GM18861 (cell line): ENCODE results near the gene HRH3.

Source experiments
- ATAC-seq: cut with Tn5 transposase; IDR thresholded peaks from one replicate; pipeline ENCODE4 v1.9.1; 2021; ENCODE audit not compliant: unreplicated experiment

HRH3 gene

DNA sequence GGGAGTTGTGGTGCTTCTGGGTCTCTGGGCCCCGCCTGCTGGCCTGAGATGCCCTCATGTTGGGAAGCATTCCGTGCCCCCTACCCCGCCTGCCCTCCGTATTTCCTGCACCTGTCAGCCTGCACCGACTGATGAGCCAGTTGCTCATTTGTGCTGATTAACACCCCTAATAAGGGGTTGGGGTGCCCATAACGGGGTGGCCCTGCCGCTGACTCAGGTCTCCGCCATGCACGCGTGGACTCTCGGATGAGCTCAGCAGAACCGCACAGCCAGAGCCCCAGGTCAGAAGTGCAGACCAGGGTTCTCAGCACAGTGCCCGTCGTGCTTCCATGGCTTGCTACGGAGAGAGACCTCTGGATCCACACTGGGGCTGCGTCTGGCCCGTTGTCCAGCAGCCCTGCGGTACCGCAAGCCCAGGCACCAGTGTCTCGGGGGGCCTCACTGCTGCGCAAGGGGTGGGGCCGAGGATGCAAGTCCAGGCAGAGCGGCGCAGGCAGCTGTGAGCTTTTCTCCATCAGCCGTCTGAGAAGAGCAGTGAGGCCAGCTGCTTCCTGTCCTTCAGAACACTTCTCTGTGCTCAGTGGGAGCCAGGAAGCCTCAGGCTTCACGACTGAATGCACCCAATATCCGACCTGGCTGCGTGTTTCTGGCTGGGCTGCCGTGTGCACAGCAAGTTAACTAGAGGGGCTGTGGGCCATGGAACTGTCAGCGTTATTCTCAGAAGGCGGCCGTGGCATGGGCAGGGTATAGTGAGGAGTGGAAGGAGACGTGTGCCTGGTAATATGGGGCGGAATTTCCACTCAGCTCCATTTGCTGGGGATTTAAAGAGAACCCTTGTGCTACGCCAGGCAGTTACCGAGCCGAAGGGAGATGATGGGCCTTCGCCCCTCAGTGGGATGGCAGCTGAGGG is 18.6 kb downstream of the HRH3 start:
- ATAC-seq: peak; percentile 73

DNA sequence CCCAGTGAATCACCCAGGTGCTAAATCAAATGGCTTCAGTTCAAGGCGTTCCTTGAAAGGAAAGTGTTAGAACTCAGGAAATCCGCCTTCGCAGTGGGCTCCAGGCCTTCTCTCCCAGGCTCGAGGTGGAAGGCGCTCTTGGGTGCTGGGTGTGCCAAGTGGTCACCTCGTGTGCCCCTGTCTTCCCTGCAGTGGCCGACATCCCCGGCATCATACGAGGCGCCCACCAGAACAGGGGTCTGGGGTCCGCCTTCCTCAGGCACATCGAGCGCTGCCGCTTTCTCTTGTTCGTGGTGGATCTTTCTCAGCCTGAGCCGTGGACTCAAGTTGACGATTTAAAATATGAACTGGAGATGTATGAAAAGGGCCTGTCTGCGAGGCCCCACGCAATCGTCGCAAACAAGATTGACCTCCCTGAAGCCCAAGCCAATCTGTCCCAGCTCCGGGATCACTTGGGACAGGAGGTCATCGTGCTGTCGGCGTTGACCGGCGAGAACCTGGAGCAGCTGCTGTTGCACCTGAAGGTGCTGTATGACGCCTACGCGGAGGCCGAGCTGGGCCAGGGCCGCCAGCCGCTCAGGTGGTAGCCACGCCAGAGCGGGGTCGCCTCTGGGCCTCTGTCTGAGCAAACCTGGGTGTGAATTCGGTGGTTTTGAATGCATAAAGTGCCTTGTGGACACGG is 19.4 kb downstream of the HRH3 start:
- ATAC-seq: no peak

DNA sequence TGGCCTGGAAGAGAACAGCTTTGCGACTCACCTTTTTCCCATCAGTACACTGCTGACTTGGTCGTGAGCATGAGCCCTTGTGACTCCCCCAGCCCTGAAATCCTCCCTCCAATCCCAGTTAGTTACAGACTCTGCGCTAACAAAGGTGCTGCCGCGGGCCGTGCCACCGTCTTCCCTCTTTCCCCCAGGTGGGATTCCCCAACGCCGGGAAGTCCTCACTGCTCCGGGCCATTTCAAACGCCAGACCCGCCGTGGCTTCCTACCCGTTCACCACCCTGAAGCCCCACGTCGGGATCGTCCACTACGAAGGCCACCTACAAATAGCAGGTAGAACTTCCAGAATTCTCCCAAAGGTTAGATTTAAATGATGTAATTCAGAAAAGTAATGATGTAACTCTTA is 21.1 kb downstream of the HRH3 start:
- no peak for ATAC-seq

DNA sequence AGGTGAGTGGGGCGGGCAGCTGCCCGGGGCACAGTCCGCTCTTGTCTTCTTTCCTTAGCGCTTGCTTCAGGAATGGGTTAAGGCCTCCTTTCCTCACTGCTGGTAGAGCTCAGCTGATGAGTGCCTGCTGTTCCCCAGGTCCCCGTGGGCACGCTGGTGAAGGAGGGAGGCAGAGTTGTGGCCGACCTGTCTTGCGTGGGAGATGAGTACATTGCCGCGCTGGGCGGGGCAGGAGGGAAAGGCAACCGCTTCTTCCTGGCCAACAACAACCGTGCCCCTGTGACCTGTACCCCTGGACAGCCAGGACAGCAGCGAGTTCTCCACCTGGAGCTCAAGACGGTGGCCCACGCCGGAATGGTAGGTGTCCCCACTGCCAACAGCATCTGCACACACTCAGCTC is 21.6 kb downstream of the HRH3 start:
- no peak for ATAC-seq

DNA sequence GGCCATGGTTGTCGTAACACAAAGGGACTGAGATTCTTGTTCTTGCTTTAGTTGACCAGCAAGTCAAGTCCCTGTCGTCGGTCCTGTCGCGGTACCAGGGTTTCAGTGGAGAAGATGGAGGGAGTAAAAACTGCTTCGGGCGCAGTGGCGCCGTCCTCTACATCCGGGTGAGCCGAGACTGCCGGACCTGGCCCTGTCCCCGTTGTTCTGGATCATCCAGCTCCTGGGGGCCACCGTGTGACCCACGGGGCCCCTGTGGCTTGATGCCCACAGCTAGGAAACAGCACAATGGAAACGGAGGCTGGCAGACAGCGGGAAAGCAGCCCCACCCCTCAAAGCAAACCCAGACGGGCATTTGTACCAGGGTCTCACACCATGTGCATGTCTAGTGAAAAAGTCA is 22.3 kb downstream of the HRH3 start:
- ATAC-seq: no peak

DNA sequence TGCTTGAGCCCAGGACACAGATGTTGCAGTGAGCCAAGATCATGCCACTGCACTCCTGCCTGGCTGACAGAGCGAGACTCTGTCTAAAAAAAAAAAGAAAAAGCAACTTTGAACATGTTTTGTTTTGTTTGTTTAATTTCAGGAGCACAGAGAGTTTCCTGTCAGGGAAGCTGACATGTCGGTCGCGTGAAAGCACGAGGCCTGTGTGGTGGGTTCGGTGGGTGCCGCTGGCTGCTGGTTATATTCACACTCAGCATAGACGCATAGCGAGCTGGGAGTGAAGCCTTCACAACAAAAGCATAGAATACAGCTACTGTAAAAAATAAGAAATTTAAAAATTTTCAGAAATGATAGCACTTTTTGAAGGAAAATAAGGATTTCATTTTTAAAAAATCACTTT is 22.8 kb downstream of the HRH3 start:
- ATAC-seq: no peak

DNA sequence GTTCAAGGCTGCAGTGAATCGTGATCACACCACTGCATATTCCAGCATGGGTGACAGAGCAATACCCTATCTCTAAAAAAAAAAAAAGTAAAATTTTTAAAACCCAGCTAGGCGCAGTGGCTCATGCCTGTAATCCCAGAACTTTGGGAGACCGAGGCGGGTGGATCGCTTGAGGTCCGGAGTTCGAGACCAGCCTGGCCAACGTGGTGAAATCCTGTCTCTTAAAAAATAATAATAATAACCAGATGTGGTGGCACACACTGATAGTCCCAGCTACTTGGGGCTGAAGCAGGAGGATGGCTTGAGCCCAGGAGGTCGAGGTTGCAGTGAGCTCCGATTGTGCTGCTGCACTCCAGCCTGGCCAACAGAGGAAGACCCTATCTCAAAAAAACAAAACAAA is 23.8 kb downstream of the HRH3 start:
- ATAC-seq: no peak

DNA sequence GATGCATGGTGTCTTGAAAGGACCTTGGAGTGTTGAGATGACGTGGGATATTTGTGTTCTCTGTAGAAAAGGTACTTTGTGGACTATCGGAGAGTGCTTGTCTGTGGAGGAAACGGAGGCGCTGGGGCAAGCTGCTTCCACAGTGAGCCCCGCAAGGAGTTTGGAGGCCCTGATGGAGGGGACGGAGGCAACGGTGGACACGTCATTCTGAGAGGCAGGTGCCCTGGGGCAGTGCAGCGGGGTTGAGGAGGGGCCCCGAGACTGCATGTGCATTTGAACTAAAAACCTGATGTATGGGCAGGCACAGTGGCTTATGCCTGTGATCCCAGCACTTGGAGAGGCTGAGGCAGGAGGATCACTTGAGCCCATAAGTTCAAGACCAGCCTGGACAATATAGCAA is 24.3 kb downstream of the HRH3 start:
- no peak for ATAC-seq

DNA sequence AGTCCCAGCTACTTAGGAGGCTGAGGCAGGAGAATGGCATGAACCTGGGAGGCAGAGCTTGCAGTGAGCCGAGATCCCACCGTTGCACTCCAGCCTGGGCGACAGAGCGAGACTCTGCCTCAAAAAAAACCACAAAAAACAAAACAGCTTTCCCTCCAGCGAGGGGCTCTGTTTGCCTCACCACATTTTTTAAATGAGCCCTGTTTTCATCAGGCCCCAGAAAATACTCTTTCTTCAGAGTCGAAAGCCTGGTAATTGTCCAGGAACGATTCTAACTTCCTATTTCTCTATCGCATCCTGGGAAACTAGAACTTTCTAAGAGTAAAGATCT is 25.0 kb downstream of the HRH3 start:
- ATAC-seq: no peak

DNA sequence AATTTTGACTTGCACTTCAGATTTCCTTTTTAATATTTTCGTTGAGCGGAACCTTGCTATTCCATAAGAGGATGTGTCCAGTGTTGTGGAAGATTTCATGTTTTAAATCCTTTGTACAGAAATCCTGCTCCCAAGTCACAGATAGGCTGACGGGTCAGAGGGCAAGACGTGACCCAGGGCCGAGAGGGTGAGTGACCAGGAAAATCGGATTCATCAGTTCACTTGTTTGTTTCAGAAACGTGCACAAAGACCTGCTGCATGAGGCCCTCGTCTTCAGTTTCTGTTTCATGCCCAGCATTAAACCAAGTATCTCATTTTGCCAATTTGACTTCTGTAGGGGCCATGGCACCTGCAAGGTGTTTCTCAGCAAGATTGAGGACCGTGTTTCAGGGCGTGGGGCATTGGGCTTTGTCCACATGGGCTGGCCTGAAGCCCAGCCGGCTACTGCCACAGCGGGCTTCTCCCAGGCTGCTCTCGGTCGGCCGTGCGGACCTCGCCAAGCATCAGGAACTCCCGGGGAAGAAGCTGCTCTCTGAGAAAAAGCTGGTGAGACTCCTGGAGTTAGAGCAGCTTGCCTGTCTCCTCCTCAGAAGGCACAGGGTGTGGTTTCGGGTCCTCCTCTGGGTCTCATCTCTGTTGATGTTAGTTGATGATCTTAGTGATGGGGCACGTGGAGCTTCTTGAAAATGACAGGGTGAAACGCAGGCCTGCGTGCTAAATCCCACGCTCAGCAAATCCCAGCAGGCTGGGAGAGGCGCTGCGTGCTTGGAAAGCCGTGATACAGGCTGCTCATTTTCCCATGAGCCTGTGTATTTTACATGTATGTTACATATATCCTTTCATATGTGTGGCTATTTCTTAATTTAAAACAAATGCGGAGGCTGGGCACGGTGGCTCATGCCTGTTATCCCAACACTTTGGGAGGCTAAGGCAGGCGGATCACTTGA is 26.7 kb downstream of the HRH3 start:
- no peak for ATAC-seq

DNA sequence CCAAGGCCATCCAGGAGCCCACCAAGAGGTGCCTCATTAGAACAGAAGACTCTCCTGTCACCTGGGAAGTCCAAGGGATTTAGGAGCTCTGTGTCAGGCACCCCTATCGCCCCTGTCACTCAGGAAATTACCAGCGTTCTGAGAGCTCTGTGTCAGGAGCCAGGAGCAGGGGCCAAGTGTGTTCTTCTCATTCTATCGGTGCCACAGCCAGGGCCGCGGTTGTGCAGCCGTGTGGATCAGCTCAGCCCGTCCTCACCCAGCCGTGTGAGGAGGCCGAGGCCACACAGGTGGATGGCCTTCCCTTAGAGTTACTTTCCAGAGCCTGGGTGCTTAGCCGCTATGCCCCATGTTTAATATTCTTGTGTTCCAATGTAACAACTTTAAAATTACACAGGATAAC is 27.4 kb downstream of the HRH3 start:
- no peak for ATAC-seq

DNA sequence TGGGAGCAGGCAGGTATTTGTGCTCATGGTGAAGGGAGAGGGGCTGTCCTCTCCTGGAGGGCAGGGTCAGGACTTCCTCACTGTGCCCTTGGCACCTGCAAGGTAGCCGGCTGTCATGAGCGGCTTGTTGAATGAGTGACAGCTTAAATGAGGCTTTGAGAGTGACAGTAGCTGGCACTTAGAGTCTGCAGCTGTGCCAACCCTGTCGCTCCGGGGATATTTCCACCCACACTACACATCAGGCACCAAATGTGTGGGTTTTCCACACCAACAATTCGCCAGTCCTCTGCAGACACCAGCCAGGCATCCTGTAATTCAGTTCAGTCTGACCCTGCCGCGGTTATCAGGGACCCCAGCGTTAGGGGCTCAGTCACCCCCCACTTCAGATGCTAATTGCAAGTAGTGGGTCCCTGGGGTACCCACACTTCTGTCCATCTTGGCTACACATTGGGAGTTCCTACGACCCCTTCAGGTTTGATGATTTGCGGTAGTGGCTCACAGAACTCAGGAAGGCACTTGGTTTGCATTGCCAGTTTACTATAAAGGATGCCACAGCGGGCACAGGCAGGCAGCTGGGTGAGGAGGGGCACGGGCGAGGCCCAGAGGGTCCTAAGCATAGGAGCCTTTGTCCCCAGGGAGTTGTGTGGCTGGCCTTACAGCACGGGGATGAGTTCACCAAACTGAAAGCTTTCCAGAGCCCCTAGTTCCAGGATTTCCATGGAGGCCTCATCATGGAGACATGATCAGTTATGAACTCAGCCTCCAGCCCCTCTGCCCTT is 28.1 kb downstream of the HRH3 start:
- ATAC-seq: no peak

DNA sequence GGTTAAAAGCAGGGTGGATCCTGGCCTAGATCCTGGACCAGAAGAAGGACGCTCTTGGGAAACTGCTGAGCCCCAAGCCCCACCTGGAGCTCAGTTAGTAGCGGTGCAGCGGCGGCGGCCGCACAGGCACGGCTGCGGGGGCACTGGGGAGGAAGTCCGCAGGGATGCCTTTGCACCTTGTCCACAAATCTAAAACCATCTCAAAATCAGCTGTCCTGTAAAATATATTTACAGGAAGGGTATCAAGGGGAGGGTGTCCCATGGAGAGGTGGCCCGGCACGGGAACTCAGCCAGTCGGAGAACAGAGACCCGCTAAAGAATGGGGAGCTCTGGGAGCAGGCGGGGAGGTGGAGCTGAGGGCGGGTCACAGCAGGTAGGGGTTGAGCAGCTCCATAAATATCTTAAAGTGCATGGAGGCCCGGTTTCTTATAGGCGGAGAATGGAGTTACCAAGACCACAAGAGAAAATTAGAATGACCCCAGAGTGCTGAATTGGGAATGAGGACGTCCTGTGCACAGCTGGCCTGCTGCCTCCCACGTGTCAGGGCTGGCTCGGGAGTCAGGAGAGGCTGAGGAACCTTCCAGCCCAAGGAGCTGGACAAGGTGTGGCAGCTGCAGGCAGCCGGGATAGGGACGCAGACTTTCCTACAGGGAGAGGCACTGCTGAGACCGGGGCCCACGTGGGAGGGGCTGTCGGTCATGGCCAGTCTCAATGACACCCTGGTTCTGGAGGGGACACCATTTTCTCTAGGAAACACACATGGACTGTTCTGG is 29.3 kb downstream of the HRH3 start:
- ATAC-seq: no peak

DNA sequence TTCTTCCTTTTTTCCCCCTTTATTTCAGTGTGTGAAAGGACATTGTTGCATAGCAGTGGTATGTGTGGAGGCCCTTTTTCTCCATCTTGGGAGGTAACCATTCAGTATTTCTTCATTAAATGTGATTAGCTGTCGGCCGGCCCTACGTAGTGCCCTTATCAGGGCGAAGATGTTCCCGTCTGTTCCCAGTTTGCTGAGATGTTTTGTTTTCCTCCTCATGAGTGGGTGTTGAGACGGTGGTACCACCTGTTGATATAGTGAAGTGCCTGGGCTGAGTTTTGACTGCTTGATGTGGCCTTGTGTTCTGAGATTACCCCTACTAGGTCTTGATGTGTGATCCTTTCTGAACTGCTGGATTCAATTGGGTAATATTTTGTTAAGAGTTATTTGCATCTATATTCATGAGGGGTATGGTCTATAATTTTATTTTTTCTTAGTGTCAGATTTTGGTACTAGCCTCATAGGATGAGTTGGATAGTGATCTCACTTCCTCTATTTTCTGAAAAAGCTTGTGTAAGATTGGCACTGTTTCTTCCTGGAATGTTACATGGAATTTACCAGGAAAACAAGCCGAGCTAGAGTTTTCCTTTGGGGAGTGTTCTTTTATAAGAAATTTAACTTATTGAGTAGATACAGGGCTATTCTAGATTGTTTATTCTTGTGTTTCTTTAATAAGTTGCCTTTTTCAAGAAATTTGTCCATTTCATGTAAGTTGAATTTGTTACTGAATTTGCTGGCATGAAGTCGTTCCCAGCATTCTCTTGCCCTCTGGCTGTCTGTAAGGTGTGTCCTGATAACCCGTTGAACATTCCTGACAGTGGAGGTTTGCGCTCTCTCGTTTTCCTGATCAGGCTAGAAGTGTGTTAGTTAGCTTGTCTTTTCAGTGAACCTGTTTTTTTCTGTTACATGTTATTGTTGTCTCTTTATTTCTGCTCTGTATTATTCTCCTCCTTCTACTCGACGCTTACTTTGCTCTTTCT is 32.9 kb downstream of the HRH3 start:
- ATAC-seq: no peak

DNA sequence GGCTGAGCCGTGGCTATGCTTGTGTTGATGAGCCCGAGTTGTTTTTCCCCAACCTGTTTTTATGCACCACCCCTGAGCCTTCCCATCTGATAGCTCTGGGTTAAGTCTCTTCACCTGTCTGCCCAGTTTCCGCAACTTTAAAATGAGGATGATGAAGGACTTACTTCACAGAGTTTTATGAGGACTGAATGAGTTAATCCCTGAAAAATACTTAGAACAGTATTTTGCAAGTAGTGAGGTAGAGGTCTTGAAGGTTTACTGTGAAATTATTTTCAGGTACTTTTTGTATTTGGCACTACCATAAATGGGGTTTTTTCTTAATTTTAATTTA is 34.0 kb downstream of the HRH3 start:
- ATAC-seq: no peak

DNA sequence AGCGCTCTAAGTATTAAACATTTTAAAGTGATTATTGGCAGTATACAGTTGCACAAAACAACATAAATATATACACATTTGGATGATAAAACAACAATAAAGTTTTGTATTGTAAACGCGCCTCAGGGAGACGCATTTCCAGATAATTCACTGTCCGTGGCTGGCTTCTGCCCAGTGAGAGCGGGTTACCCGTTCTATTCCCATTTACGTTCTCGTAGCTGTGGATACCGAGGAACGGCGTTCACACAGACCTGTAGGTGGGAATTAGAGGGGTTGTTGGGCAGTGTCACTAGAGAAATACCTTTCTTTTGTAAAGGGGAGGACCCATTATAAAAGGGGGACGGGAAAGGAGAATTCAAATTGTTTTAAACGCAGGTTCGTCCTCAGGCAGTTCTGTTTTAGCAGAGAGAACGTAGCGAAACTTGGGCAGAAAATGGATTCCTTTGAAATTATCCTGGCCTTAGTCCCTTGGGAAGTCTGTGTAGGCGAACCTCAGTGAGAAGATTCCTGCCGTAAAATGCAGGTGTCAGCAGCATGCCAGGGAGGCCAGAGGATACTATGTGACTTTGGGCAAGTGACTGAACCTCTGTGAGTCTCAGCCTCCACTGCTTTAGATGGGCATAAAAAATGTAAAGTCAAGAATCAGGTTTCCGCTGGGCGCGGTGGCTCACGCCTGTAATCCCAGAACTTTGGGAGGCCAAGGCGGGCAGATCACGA is 36.5 kb downstream of the HRH3 start:
- ATAC-seq: no peak

DNA sequence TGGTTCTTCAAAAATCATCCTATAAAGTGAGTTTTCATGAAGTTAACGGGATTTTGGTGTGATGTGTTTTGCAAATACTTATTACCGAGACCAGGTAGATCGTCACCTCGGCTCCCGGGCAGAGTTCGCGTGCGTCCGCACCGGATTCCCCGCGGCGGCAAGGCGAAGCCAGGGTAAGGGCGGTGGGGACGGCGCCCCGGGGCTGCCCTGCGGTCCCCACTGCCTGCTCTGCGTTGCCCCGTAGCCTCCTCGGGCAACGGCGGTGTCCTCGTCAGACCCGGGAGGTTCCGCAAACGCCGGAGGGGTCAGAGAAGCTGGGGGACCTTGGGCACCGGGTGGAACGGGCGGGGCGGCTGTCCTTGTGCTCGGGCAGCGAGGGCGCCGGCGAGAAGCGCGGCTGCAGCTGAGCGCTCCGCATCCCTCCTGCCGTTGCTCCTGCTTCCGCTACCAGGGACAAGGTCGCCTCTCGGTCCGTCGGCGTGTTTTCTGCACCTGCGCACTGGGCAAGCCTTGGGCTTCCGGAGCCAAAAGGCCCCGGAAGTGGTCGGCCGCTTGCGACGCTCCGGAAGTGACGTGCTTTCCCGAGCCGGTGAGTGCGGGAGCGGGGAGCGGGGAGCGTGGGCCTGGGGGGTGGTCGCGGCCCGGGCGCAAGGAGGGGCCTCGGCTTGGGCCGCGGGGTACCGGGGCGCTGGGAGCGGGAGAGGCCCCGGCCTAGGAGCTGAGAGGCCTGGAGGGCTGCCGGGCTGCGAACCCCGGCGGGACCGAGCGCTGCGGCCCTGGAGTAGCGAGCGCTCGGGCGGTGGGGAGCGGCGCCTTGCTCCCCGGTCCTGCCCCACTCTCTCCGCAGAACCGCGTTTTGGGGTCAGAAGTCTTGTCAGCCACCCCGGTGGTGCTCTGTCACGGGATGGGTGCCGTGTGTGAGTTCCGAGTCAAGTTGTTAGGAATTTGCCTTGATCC is 37.3 kb downstream of the HRH3 start, which contains the start of gene MTG2:
Gene MTG2 (plus strand): TSS at position 560 of the 957 bp plus-strand sequence. CDS start 10,393 bp downstream, outside the sequence.
- ATAC-seq: peak; percentile 91
